ENCODE data around the gene MUC5AC.
"Not testable (repeated sequence)": the region's sequence is repeated elsewhere in the genome, so short reads cannot be mapped to it uniquely, and the experiment has no call there.

- not testable (repeated sequence) for TF ChIP-seq CTCF (IDR thresholded peaks at IDR 0.05; ENCODE audit: borderline replicate concordance, extremely low read depth, low read length, poor library complexity, severe bottlenecking); EZH2 (IDR thresholded peaks at IDR 0.05; ENCODE audit: borderline replicate concordance, low read depth, low read length, severe bottlenecking)
Observed at GRCh38 chr11:1115292-1115691, 42.5 kb upstream of the MUC5AC start.

All from DND-41 (cell line).